ENCODE data around the gene CNOT3.
"Not testable (repeated sequence)": the region's sequence is repeated elsewhere in the genome, so short reads cannot be mapped to it uniquely, and the experiment has no call there.

Gene CNOT3

DNA sequence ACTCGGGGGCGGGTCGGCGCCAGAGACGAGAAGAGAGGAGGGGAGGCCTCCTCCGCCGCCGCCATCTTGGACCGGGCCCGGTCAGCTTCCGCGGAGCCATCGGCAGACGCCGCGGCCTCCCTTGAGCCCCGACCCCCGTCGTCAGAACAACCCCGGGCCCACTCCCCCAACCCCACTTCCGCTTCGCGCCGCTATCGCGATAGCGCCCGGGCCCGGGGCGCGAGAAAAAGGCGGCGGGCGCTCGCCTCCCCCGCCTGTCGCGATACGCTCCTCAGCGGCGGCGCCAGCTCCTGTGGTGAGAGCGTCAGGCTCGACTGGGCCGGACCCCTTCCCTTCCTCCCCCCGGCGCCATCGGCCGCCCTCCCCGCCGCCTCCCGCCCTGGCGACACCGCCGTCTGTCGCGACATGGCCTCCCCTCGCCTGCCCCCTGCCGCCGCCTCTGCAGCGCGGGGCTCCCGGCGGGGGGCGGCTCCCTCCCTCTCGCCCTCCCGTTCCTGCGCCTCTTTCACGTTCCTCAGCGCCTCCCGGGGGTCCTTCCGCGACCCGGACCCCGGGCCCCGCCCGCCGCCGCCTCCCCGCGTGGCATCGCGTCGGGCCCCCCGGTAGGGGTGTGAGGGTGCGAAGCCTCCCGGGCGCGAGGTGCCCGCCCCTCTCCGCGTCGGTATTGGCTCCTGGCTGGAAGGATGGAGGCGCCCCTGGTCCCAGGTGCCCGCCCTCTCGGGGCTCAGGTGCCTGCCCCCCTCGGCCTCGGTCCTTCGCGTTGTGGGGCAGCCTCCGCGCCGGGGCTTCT lies at the start of gene CNOT3:
TSS of gene CNOT3 (plus strand) at position 64 of the 790 bp plus-strand sequence. CDS start 5,217 bp downstream, outside the sequence.
- DNase-seq: no peak

- DNase-seq: no peak
Observed at GRCh38 chr19:54094426-54095000, 43.0 kb upstream of the CNOT3 start.

DNA sequence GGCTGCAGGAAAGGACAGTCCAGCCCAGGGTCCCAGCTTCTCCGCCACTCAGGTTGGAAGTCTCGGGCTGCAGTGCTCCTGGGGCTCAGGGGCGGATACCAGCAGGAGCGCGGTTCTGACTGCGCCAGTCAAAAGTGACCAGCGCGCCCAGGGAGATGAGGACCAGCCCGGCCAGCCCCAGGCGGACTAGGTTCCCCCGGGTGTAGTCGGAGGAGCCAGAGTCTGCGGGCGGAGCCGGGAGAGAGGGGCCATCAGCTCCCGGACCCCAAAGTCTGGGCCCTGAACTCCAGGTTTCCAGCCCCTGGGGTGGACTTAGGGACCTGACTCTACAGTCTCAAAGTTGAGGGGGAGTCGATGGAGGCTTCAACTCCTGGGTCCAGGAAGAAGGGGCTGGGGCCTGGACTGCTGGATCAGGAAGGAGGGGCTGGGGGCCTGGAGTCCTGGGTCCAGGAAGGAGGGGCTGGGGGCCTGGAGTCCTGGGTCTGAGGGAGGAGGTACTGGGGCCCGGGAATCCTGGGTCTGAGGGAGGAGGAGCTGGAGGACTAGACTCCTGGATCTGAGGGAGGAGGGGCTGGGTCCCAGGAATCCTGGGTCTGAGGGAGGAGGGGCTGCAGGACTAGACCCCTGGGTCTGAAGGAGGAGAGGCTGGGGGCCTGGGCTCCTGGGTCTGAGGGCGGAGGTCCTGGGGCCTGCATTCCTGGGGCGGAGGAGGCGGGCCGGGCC lies 42.3 kb upstream of the CNOT3 start:
- no peak for DNase-seq

DNA sequence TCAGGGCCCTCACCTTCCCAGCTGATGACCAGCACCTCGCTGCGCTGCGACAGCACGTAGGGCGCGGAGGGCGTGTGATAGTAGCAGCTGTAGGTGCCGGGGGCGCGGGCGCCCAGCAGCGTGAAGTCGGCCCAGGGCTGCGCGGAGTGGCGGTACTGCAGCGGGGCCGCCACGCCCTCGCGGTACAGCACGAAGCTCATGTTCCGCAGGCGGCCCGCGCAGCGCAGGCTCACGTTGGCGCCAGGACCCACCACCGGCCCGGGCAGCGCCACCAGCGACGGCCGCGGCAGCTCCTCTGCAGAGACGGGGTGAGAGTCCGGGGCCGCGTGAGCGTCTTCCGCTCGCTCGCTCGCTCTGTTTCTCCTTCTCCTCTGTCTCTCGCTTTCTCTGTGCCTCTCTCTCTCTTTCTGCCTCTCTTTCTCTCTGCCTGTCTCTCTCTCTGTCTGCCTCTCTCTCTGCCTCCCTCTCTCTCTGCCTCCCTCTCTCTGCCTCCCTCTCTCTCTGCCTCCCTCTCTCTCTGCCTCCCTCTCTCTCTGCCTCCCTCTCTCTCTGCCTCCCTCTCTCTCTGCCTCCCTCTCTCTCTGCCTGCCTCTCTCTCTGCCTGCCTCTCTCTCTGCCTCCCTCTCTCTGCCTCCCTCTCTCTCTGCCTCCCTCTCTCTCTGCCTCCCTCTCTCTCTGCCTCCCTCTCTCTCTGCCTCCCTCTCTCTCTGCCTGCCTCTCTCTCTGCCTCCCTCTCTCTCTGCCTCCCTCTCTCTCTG lies 41.5 kb upstream of the CNOT3 start:
- DNase-seq: not testable (repeated sequence)

GRCh38 chr19:54096617-54097106 lies 40.9 kb upstream of the CNOT3 start:
- DNase-seq: no peak

DNA sequence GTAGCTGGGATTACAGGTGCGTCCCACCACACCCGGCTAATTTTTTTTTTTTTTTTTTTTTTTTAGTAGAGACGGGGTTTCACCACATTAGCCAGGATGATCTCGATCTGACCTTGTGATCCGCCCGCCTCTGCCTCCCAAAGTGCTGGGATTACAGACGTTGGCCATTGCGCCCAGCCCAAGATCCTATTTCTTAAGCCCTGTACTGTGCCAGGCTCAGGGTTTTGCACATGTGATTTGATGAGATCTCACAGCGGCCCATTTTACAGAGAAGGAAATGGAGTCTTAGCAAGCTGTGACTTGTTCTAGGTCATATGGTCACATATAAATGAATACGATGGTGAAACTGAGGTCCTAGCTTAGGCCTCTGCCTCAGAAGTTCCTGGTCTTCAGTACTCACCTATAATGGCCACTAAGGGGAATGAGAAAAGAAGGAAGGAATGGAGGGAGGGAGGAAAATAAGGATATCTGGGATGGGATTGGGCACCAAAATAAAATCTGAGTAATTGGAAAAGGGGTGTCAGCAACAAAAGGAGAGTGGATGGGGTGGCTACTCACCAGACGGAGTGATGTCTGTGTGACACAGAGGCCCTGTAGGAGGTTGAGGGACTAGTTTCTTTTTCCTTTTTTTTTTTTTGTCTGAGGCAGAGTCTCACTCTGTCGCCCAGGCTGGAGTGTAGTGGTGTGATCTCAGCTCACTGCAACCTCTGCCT lies 38.2 kb upstream of the CNOT3 start:
- no peak for DNase-seq

GRCh38 chr19:54099903-54100255 lies 37.7 kb upstream of the CNOT3 start:
- not testable (repeated sequence) for DNase-seq

- no peak for DNase-seq
Observed at GRCh38 chr19:54100561-54100960, 37.0 kb upstream of the CNOT3 start, which contains the start of gene OSCAR. Gene OSCAR (minus strand): TSS chr19:54100803. CDS start chr19:54100792, 11 bp downstream.

- peak; percentile 94 for DNase-seq
Observed at GRCh38 chr19:54102421-54103169, 35.0 kb upstream of the CNOT3 start, which contains the start of gene NDUFA3. Gene NDUFA3 (plus strand): TSS chr19:54102855. CDS start chr19:54102879, 24 bp downstream.

DNA sequence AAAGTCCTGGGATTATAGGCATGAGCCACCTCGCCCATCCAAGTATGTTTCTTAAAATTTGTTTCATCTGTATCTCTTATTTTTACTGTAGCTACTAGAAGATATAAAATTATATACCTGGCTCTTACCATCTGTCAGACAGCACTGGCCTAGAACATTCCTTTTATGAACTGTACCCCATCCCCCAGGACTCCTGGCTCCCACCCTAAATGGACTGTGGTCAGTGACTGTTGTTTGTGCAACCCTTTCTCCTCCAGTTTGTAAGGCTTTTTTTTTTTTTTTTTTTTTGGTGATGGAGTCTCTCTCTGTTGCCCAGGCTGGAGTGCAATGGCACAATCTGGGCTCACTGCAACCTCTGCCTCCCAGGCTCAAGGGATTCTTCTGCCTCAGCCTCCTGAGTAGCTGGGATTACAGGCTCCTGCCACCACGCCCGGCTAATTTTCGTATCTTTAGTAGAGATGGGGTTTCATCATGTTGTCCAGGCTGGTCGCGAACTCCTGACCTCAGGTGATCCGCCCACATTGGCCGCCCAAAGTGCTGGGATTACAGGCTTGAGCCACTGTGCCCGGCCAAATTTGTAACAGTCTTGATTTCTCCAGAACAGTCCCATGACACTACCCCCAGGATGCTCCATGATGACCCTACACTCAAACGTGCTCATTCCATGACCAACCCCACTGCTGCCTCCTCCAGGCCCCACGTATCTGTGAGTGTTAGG lies 32.4 kb upstream of the CNOT3 start:
- no peak for DNase-seq

DNA sequence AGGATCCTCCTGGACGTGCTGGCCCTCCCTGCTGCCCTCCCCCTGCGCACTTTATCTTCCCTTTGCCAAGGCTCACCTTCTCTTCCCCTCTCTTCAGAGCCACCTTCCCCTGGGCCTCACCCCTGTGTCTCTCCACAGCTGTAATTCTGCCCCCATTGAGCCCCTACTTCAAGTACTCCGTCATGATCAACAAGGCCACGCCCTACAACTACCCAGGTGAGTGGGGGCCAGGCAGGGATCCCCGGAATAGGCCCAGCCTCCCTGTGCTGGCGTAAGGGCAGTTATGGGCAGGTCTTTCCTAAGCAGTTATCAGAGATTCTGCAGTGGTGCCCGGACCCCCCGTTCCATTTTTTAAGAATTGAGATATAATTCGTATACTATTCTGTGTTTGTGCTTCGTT lies 31.8 kb upstream of the CNOT3 start:
- DNase-seq: no peak

DNA sequence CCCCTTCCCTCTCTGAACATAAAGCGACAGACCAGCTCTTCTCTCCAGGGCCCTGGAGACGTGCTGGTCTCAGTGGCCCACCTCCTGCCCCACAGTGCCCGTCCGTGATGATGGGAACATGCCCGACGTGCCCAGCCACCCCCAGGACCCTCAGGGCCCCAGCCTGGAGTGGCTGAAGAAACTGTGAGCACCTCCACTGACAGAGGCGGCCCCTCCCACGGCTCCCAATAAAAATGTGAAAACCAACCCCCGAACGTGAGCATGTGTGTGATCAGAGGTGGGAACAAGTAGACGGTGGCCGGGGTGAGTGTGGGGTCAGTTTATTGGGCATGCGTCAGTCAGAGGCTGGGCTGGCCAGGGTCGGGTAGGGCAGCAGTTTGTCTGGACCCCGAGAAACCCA lies 30.8 kb upstream of the CNOT3 start:
- DNase-seq: no peak

GRCh38 chr19:54107876-54108490 lies 29.6 kb upstream of the CNOT3 start:
- no peak for DNase-seq

DNA sequence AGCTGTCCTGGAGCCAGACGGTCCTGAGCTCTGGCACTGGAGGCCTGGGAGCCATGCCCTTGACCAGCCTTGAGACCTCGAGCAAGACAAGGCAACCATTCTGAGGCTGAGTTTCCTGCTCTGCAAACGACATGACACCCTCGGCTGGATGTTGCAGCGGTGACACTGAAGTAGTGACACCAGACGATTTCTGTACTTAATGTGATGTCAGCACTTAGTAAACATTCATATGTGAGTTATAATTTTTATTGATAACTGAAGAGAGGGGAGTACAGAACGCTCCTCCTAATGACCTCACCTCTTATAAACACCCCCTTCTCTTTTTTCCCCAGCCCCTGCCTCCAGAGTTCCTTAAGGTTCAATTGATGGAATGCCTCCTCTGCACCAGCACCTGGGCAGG lies 29.1 kb upstream of the CNOT3 start:
- DNase-seq: no peak

GRCh38 chr19:54109651-54110050 lies 27.9 kb upstream of the CNOT3 start:
- DNase-seq: no peak

GRCh38 chr19:54114340-54115108 lies 23.0 kb upstream of the CNOT3 start:
- DNase-seq: no peak

DNA sequence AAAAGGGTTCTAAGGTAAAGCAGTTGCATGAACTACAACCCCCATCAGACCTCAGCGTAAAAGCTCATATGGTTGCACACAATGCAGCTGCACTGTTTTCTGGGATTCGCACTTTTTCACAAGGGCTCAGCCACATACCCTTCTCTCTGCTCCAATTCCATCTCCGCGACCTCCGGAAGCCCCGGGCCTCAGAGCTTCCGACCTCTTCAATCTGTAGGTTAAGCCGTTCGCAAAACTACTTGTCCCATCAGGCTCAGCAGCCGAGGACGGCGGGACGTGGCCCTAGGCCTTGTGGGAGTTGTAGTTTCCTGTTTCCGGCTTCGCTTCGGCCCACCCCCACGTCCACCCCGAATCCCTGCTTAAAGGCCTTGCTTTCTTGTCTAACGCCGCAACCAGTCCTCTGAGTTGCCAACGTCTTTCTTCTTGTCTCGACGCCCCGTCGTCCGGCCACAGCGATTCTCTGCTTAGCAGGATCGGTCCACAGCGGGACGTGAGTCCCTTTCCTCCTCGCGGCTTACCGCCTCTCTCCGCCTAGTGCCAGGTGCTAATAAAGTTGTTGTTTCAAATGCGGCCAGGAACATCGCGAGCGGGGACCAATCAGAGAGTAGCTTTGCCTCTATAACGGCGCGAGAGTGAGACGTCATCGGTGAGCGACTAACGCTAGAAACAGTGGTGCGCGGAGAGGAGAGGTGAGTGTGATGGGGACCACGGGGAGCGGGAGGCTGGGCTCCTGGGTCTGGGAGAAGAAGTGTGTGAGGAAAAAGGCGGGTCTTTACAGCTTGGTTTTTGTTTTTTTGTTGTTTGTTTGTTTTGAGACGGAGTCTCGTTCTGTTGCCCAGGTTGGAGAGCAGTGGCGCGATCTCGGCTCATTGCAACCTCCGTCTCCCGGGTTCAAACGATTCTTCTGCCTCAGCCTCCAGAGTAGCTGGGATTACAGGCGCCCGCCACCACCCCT lies 22.2 kb upstream of the CNOT3 start, which contains the start of the genes PRPF31 and TFPT:
TSS of gene PRPF31 (plus strand) at position 646 of the 955 bp plus-strand sequence. CDS start 2,525 bp downstream, outside the sequence.
TSS of gene TFPT (minus strand) at position 549 of the 955 bp plus-strand sequence. CDS start at position 161, 388 bp downstream.
- peak; percentile 97 for DNase-seq

- DNase-seq: no peak
Observed at GRCh38 chr19:54121259-54121658, 16.3 kb upstream of the CNOT3 start.

All from NCI-H1694 (cell line).